Common myeloid progenitor, CD34-positive (primary cell): ENCODE measurements around the gene ZFPL1.

Experiments used
- CTCF ChIA-PET: fragments of 350-600 bp; sonication (Branson Sonifier 250); formaldehyde crosslinking; loops from one replicate; lab custom pipeline; 2021; ENCODE audit warnings: antibody characterized with exemption; lab: Charles Lee
- POLR2A ChIA-PET: fragments of 350-600 bp; sonication (Branson Sonifier 250); formaldehyde crosslinking; loops from one replicate; lab custom pipeline; 2021; ENCODE audit warnings: antibody characterized with exemption; lab: Charles Lee
- DNase-seq, 3 donors: peaks; one replicate each; pipeline versions ENCODE4 v3.0.0 to v3.0.0-alpha.2; 2013
- H3K27ac ChIP-seq, 2 experiments: 1 replicate in 1 of 2; 2 replicates in 1 of 2; pipeline ENCODE4 v1.7.0; 2013; ENCODE audit warnings: inconsistent platforms in 2 of 2, low read length in 2 of 2, mild to moderate bottlenecking in 2 of 2, low read depth in 1 of 2, moderate library complexity in 1 of 2; ENCODE audit not compliant: severe bottlenecking in 2 of 2, insufficient read depth in 1 of 2, poor library complexity in 1 of 2
- H3K27me3 ChIP-seq, 5 experiments: replicated peaks in 2 of 5; 1 replicate in 3 of 5; 2 replicates in 2 of 5; pipeline versions ENCODE4 v1.6.1 to v1.7.0; 2013; ENCODE audit warnings: low read length in 4 of 5, mild to moderate bottlenecking in 2 of 5, moderate library complexity in 2 of 5, inconsistent platforms in 1 of 5; ENCODE audit not compliant: insufficient read depth in 5 of 5, control insufficient read depth in 4 of 5
- H3K36me3 ChIP-seq, 4 experiments: 1 replicate in 2 of 4; 2 replicates in 2 of 4; pipeline versions ENCODE4 v1.6.1 to v1.7.0; 2013; ENCODE audit warnings: low read length in 3 of 4, control low read depth in 1 of 4, mild to moderate bottlenecking in 1 of 4; ENCODE audit not compliant: control insufficient read depth in 4 of 4, insufficient read depth in 4 of 4
- H3K4me1 ChIP-seq, 4 experiments: 1 replicate in 3 of 4; 2 replicates in 1 of 4; pipeline versions ENCODE4 v1.6.1 to v1.7.1; 2013; ENCODE audit warnings: low read length in 3 of 4, mild to moderate bottlenecking in 3 of 4, control low read depth in 1 of 4, inconsistent platforms in 1 of 4, moderate library complexity in 1 of 4; ENCODE audit not compliant: control insufficient read depth in 4 of 4, insufficient read depth in 4 of 4; ENCODE audit errors: control extremely low read depth in 1 of 4
- H3K4me3 ChIP-seq, 7 experiments: 1 replicate in 4 of 7; 2 replicates in 3 of 7; pipeline versions ENCODE4 v1.5.1 to v1.7.0; 2013; ENCODE audit warnings: mild to moderate bottlenecking in 7 of 7, low read length in 6 of 7, moderate library complexity in 6 of 7, inconsistent platforms in 2 of 7, low read depth in 2 of 7, control low read depth in 1 of 7; ENCODE audit not compliant: insufficient read depth in 4 of 7, control insufficient read depth in 1 of 7; ENCODE audit errors: extremely low read depth in 1 of 7
- H3K9me3 ChIP-seq, 5 experiments: 1 replicate in 4 of 5; 2 replicates in 1 of 5; pipeline versions ENCODE4 v1.6.1 to v1.7.1; 2013; ENCODE audit warnings: low read length in 4 of 5, mild to moderate bottlenecking in 2 of 5, inconsistent platforms in 1 of 5, low read depth in 1 of 5, moderate library complexity in 1 of 5; ENCODE audit not compliant: control insufficient read depth in 4 of 5, insufficient read depth in 2 of 5; ENCODE audit errors: control extremely low read depth in 1 of 5
- WGBS: methylation state at CpG from one replicate; pipeline ENCODE4 v1.1.5; 2013; ENCODE audit not compliant: insufficient coverage; 5-methylcytosine and 5-hydroxymethylcytosine counted together

ZFPL1 gene

GRCh38 chr11:65077451-65077850, 6.6 kb upstream of the ZFPL1 start:
- Histone ChIP-seq H3K36me3 (peaks cover 0 to 50% (median 18%) of the 10 kb centered on the region in 4 experiments), H3K27ac (no peak overlapping the region), H3K9me3 (no peaks in the 10 kb centered on the region), H3K4me1 (peaks cover 0 to 13% (median 2%) of the 10 kb centered on the region in 4 experiments), H3K4me3 (no peak overlapping the region), H3K27me3 (no peaks in the 10 kb centered on the region)
- CTCF ChIA-PET: interaction anchor here (0.8 to 2.4 kb wide), 10 partner anchors 8 to 105 kb away, joined by 3 to 7 read pairs (median 4); partner anchors contain the start of genes ARL2, CAPN1, SAC3D1 and SNX15
- POLR2A ChIA-PET: no interaction called here
- WGBS: 91% methylated on average over 3 of the region's 4 CpGs
- DNase-seq: peak in 2 of 3 donors; percentile 29 to 37

- ChIA-PET POLR2A (no interaction called here), CTCF (interaction anchor here (0.7 to 1.6 kb wide), 7 partner anchors 9 to 65 kb away, joined by 3 to 7 read pairs (median 4); partner anchors contain the start of genes ARL2 and SNX15)
- peak overlapping the region; percentile 12 to 50 for H3K27ac ChIP-seq
- no peaks in the 10 kb centered on the region for H3K9me3 ChIP-seq
- H3K4me3 ChIP-seq: no peak overlapping the region
- WGBS: 67% methylated on average over 1 of the region's 3 CpGs
- peaks cover 0 to 53% (median 18%) of the 10 kb centered on the region in 4 experiments for H3K36me3 ChIP-seq
- H3K27me3 ChIP-seq: no peaks in the 10 kb centered on the region
- DNase-seq: peak; percentile 73 to 86 (median 78)
- peaks cover 3 to 20% (median 8%) of the 10 kb centered on the region in 4 experiments for H3K4me1 ChIP-seq
These were observed 5.9 kb upstream of the ZFPL1 start for GRCh38 chr11:65078151-65078550.

- Histone ChIP-seq H3K36me3 (peaks cover 0 to 53% (median 18%) of the 10 kb centered on the region in 4 experiments), H3K4me3 (no peak overlapping the region), H3K27me3 (no peaks in the 10 kb centered on the region), H3K4me1 (peaks cover 10 to 26% (median 14%) of the 10 kb centered on the region in 4 experiments), H3K9me3 (no peaks in the 10 kb centered on the region), H3K27ac (peak overlapping the region; percentile 12 to 50)
- ChIA-PET CTCF (interaction anchor here (0.7 to 1.6 kb wide), 4 partner anchors 10 to 66 kb away, joined by 3 to 4 read pairs (median 4); no protein-coding TSS in a partner anchor), POLR2A (no interaction called here)
- 92% methylated on average over 4 of the region's 9 CpGs for WGBS
- DNase-seq: no peak
These were observed 5.2 kb upstream of the ZFPL1 start for GRCh38 chr11:65078786-65079342.

GRCh38 chr11:65083134-65083833, 738 bp upstream of the ZFPL1 start:
- peak overlapping the region; percentile 15 to 85 for H3K27ac ChIP-seq
- no peak for DNase-seq
- peaks cover 10 to 38% (median 25%) of the 10 kb centered on the region in 4 experiments for H3K4me1 ChIP-seq
- no peaks in the 10 kb centered on the region for H3K9me3 ChIP-seq
- peaks cover 4 to 59% (median 38%) of the 10 kb centered on the region in 4 experiments for H3K36me3 ChIP-seq
- H3K27me3 ChIP-seq: no peaks in the 10 kb centered on the region
- ChIA-PET CTCF (interaction anchor here (0.8 to 1.3 kb wide), 6 partner anchors 12 to 76 kb away, joined by 3 to 6 read pairs (median 4); partner anchors contain the start of gene ARL2), POLR2A (no interaction called here)
- peak overlapping the region; percentile 72 to 94 (median 83) for H3K4me3 ChIP-seq
- 13% methylated on average over 10 of the region's 13 CpGs for WGBS

- no peak for DNase-seq
- 58% methylated on average over 21 of the region's 23 CpGs for WGBS
- POLR2A ChIA-PET: no interaction called here
- Histone ChIP-seq H3K36me3 (peaks cover 4 to 59% (median 41%) of the 10 kb centered on the region in 4 experiments), H3K9me3 (no peaks in the 10 kb centered on the region), H3K4me1 (peaks cover 10 to 38% (median 24%) of the 10 kb centered on the region in 4 experiments), H3K4me3 (peak overlapping the region; percentile 72 to 94 (median 83)), H3K27ac (peak overlapping the region; percentile 84 to 85), H3K27me3 (no peaks in the 10 kb centered on the region)
- CTCF ChIA-PET: interaction anchor here (0.7 to 1.4 kb wide), 6 partner anchors 8 to 238 kb away, joined by 3 to 7 read pairs (median 4); partner anchors contain the start of gene TM7SF2
These were observed 765 bp downstream of the ZFPL1 start for GRCh38 chr11:65084598-65085375.

- H3K27me3 ChIP-seq: no peaks in the 10 kb centered on the region
- H3K4me3 ChIP-seq: no peak overlapping the region
- peaks cover 4 to 55% (median 37%) of the 10 kb centered on the region in 4 experiments for H3K36me3 ChIP-seq
- no peak for DNase-seq
- ChIA-PET CTCF (interaction anchor here (0.7 to 1.4 kb wide), 7 partner anchors 9 to 238 kb away, joined by 3 to 7 read pairs (median 4); partner anchors contain the start of gene TM7SF2), POLR2A (no interaction called here)
- 81% methylated on average over 4 of the region's 4 CpGs for WGBS
- no peaks in the 10 kb centered on the region for H3K9me3 ChIP-seq
- peak overlapping the region in 1 of 2 experiments; percentile 85 for H3K27ac ChIP-seq
- peaks cover 10 to 38% (median 24%) of the 10 kb centered on the region in 4 experiments for H3K4me1 ChIP-seq
These were observed 1.4 kb downstream of the ZFPL1 start for GRCh38 chr11:65085446-65085845.
